ENCODE measurements around the gene PRKCB.

PRKCB gene

DNA sequence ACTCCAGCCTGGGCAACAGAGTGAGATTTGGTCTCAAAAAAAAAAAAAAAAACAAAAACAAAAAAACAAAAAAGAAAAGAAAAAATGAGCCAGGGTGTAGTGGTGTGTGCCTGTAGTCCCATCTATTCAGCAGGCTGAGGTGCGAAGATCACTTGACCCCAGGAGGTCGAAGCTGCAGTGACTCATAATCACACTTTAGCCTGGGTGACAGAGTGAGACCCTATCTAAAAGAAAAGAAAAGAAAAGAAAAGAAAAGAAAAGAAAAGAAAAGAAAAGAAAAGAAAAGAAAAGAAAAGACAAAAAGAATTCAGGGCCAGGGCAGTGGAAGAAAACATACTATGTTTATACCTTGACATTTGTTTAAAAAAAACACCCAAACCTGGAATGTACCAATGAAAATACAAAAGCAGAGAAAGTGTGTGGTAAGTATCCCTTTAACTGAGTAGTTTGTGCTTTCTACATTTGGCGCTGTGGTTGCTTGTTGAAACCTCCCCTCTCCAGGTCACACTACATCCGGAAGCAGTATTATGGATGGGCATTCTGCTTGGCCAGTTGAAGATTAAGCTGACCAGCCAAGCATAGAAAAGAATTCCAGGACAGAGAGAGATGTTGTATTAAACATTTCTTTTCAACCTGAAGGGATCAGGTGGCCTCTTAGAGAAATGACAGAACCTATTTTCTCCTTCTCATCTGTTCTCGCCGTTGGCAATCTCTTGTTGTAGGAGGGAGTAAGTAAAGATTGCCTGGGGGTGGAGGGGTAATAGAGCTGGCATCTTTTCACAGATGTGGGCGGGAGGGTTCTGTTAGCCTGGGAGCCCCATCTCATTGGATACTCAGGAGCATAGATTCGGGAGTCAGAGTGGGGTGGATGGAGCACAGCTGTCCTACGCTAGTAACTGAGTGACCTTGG is 12.1 kb upstream of the PRKCB start (continued):
- TF ChIP-seq, protein P1, sequence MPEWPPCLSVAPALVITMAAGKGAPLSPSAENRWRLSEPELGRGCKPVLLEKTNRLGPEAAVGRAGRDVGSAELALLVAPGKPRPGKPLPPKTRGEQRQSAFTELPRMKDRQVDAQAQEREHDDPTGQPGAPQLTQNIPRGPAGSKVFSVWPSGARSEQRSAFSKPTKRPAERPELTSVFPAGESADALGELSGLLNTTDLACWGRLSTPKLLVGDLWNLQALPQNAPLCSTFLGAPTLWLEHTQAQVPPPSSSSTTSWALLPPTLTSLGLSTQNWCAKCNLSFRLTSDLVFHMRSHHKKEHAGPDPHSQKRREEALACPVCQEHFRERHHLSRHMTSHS (tag by site-specific recombination; IDR thresholded peaks at IDR 0.05) = no peak
- TF ChIP-seq ZNF544 (tag by site-specific recombination; IDR thresholded peaks at IDR 0.05) (no peak), PRDM1 (tag by site-specific recombination; IDR thresholded peaks at IDR 0.05) (peak; percentile 55), EGR2 (tag by site-specific recombination; IDR thresholded peaks at IDR 0.05; ENCODE audit: low read depth) (peak; percentile 68)

DNA sequence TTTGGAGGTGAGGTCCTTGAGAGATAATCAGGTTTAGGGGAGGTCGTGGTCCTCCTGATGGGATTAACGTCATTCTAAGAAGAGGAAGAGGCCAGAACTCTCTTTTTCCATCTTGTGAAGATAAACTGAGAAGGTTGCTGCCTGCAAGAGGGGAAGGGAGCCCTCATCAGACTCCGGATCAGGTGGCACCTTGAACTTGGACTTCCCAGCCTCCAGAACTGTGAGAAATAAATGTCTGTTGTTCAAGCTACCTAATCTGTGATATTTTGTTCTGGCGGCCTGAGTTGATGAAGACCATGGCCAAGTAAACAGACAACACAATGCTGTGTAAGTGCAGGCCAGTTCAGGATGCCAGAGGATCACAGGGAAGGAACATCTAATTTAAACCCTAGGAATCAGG is 10.9 kb upstream of the PRKCB start:
- POLR2A ChIA-PET = no interaction called here

More for the DNA sequence above, 10.9 kb upstream of the PRKCB start:
- TF ChIP-seq, protein P2, sequence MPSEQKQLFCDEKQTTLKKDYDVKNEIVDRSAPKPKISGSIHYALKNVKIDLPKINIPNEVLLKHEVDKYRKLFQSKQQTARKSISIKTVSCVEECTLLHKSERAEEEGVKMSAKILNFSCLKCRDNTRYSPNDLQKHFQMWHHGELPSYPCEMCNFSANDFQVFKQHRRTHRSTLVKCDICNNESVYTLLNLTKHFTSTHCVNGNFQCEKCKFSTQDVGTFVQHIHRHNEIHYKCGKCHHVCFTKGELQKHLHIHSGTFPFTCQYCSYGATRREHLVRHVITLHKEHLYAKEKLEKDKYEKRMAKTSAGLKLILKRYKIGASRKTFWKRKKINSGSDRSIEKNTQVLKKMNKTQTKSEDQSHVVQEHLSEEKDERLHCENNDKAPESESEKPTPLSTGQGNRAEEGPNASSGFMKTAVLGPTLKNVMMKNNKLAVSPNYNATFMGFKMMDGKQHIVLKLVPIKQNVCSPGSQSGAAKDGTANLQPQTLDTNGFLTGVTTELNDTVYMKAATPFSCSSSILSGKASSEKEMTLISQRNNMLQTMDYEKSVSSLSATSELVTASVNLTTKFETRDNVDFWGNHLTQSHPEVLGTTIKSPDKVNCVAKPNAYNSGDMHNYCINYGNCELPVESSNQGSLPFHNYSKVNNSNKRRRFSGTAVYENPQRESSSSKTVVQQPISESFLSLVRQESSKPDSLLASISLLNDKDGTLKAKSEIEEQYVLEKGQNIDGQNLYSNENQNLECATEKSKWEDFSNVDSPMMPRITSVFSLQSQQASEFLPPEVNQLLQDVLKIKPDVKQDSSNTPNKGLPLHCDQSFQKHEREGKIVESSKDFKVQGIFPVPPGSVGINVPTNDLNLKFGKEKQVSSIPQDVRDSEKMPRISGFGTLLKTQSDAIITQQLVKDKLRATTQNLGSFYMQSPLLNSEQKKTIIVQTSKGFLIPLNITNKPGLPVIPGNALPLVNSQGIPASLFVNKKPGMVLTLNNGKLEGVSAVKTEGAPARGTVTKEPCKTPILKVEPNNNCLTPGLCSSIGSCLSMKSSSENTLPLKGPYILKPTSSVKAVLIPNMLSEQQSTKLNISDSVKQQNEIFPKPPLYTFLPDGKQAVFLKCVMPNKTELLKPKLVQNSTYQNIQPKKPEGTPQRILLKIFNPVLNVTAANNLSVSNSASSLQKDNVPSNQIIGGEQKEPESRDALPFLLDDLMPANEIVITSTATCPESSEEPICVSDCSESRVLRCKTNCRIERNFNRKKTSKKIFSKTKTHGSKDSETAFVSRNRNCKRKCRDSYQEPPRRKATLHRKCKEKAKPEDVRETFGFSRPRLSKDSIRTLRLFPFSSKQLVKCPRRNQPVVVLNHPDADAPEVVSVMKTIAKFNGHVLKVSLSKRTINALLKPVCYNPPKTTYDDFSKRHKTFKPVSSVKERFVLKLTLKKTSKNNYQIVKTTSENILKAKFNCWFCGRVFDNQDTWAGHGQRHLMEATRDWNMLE (tag by site-specific recombination; conservative IDR thresholded peaks at IDR 0.05; ENCODE audit: low read depth) = no peak
- TF ChIP-seq, protein P3, sequence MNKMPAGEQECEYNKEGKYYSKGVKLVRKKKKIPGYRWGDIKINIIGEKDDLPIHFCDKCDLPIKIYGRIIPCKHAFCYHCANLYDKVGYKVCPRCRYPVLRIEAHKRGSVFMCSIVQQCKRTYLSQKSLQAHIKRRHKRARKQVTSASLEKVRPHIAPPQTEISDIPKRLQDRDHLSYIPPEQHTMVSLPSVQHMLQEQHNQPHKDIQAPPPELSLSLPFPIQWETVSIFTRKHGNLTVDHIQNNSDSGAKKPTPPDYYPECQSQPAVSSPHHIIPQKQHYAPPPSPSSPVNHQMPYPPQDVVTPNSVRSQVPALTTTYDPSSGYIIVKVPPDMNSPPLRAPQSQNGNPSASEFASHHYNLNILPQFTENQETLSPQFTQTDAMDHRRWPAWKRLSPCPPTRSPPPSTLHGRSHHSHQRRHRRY (tag by site-specific recombination; IDR thresholded peaks at IDR 0.05) = no peak
- TF ChIP-seq ZNF521 (tag by site-specific recombination; IDR thresholded peaks at IDR 0.05) (no peak), ZNF366 (tag by site-specific recombination; conservative IDR thresholded peaks at IDR 0.05) (no peak), YY1 (tag by site-specific recombination; IDR thresholded peaks at IDR 0.05) (no peak), ZNF19 (tag by site-specific recombination; IDR thresholded peaks at IDR 0.05; ENCODE audit: low read depth) (no peak), HOXC10 (CRISPR knock-in tag; IDR thresholded peaks at IDR 0.05) (no peak), ZNF558 (tag by site-specific recombination; IDR thresholded peaks at IDR 0.05) (no peak), ZNF394 (tag by site-specific recombination; IDR thresholded peaks at IDR 0.05; ENCODE audit: borderline replicate concordance) (no peak), ZNF473 (tag by site-specific recombination; IDR thresholded peaks at IDR 0.05) (no peak), ZNF658 (tag by site-specific recombination; IDR thresholded peaks at IDR 0.05) (no peak), ZNF311 (tag by site-specific recombination; IDR thresholded peaks at IDR 0.05; ENCODE audit: borderline replicate concordance) (no peak)
- TF ChIP-seq, protein P4, sequence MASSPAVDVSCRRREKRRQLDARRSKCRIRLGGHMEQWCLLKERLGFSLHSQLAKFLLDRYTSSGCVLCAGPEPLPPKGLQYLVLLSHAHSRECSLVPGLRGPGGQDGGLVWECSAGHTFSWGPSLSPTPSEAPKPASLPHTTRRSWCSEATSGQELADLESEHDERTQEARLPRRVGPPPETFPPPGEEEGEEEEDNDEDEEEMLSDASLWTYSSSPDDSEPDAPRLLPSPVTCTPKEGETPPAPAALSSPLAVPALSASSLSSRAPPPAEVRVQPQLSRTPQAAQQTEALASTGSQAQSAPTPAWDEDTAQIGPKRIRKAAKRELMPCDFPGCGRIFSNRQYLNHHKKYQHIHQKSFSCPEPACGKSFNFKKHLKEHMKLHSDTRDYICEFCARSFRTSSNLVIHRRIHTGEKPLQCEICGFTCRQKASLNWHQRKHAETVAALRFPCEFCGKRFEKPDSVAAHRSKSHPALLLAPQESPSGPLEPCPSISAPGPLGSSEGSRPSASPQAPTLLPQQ (tag by site-specific recombination; IDR thresholded peaks at IDR 0.05) = no peak
- TF ChIP-seq, protein P5, sequence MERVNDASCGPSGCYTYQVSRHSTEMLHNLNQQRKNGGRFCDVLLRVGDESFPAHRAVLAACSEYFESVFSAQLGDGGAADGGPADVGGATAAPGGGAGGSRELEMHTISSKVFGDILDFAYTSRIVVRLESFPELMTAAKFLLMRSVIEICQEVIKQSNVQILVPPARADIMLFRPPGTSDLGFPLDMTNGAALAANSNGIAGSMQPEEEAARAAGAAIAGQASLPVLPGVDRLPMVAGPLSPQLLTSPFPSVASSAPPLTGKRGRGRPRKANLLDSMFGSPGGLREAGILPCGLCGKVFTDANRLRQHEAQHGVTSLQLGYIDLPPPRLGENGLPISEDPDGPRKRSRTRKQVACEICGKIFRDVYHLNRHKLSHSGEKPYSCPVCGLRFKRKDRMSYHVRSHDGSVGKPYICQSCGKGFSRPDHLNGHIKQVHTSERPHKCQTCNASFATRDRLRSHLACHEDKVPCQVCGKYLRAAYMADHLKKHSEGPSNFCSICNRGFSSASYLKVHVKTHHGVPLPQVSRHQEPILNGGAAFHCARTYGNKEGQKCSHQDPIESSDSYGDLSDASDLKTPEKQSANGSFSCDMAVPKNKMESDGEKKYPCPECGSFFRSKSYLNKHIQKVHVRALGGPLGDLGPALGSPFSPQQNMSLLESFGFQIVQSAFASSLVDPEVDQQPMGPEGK (tag by site-specific recombination; IDR thresholded peaks at IDR 0.05) = no peak
- TF ChIP-seq, protein P6, sequence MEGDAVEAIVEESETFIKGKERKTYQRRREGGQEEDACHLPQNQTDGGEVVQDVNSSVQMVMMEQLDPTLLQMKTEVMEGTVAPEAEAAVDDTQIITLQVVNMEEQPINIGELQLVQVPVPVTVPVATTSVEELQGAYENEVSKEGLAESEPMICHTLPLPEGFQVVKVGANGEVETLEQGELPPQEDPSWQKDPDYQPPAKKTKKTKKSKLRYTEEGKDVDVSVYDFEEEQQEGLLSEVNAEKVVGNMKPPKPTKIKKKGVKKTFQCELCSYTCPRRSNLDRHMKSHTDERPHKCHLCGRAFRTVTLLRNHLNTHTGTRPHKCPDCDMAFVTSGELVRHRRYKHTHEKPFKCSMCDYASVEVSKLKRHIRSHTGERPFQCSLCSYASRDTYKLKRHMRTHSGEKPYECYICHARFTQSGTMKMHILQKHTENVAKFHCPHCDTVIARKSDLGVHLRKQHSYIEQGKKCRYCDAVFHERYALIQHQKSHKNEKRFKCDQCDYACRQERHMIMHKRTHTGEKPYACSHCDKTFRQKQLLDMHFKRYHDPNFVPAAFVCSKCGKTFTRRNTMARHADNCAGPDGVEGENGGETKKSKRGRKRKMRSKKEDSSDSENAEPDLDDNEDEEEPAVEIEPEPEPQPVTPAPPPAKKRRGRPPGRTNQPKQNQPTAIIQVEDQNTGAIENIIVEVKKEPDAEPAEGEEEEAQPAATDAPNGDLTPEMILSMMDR (tag by site-specific recombination; IDR thresholded peaks at IDR 0.05) = no peak
- CTCF ChIA-PET = interaction anchor here (0.9 kb wide), 2 partner anchors 21 to 220 kb away, joined by 3 read pairs; no protein-coding TSS in a partner anchor
- no peaks in the 10 kb centered on the region for H3K4me1 ChIP-seq (ENCODE audit: control insufficient read depth, insufficient read depth, low read length)
- no peak overlapping the region for H3K27ac ChIP-seq (ENCODE audit: extremely low read depth, low read depth, low read length)
- no peaks in the 10 kb centered on the region for H3K9me3 ChIP-seq (ENCODE audit: control insufficient read depth, insufficient read depth, low read depth, low read length)
- H3K36me3 ChIP-seq (ENCODE audit: control insufficient read depth in 2 of 2, insufficient read depth in 1 of 2, low read length in 2 of 2) = no peaks in the 10 kb centered on the region
- H3K4me3 ChIP-seq (ENCODE audit: low read depth, low read length) = no peak overlapping the region

Data from HEK293 (cell line).